HG02840 (cell line): ENCODE data around the gene WDFY3.
"Not testable (repeated sequence)": the region's sequence is repeated elsewhere in the genome, so short reads cannot be mapped to it uniquely, and the experiment has no call there.

Experiments used
- ATAC-seq: cut with Tn5 transposase; IDR thresholded peaks from one replicate; pipeline ENCODE4 v1.9.1; 2021; ENCODE audit warnings: mild to moderate bottlenecking, moderate library complexity, moderate number of reproducible peaks; ENCODE audit not compliant: unreplicated experiment, low FRiP score

WDFY3 gene

GRCh38 chr4:84870398-84871163 lies 95.9 kb downstream of the WDFY3 start:
- no peak for ATAC-seq

- no peak for ATAC-seq
Measured at GRCh38 chr4:84866295-84866694, 100.2 kb downstream of the WDFY3 start.

- ATAC-seq: no peak
Measured at GRCh38 chr4:84865600-84865999, 100.9 kb downstream of the WDFY3 start.

GRCh38 chr4:84862064-84862463 lies 104.4 kb downstream of the WDFY3 start:
- ATAC-seq: no peak

GRCh38 chr4:84857296-84857695 lies 109.2 kb downstream of the WDFY3 start:
- ATAC-seq: no peak

- no peak for ATAC-seq
Measured at GRCh38 chr4:84856468-84857049, 109.9 kb downstream of the WDFY3 start.

- no peak for ATAC-seq
Measured at GRCh38 chr4:84855774-84856173, 110.7 kb downstream of the WDFY3 start.

- no peak for ATAC-seq
Measured at GRCh38 chr4:84852081-84852480, 114.4 kb downstream of the WDFY3 start.

GRCh38 chr4:84849051-84849640 lies 117.3 kb downstream of the WDFY3 start:
- ATAC-seq: no peak

- no peak for ATAC-seq
Measured at GRCh38 chr4:84848432-84848831, 118.1 kb downstream of the WDFY3 start.

- no peak for ATAC-seq
Measured at GRCh38 chr4:84847978-84848377, 118.5 kb downstream of the WDFY3 start.

- ATAC-seq: no peak
Measured at GRCh38 chr4:84846985-84847384, 119.5 kb downstream of the WDFY3 start.

GRCh38 chr4:84841435-84841834 lies 125.1 kb downstream of the WDFY3 start:
- no peak for ATAC-seq

GRCh38 chr4:84837751-84838150 lies 128.7 kb downstream of the WDFY3 start:
- no peak for ATAC-seq

- not testable (repeated sequence) for ATAC-seq
Measured at GRCh38 chr4:84829633-84830032, 136.9 kb downstream of the WDFY3 start.

- ATAC-seq: no peak
Measured at GRCh38 chr4:84826681-84827080, 139.8 kb downstream of the WDFY3 start.

GRCh38 chr4:84825701-84826341 lies 140.7 kb downstream of the WDFY3 start:
- ATAC-seq: no peak

- no peak for ATAC-seq
Measured at GRCh38 chr4:84821064-84821463, 145.4 kb downstream of the WDFY3 start.

GRCh38 chr4:84814094-84814750 lies 152.3 kb downstream of the WDFY3 start:
- no peak for ATAC-seq

- ATAC-seq: no peak
Measured at GRCh38 chr4:84809946-84810345, 156.5 kb downstream of the WDFY3 start.

GRCh38 chr4:84808332-84808731 lies 158.2 kb downstream of the WDFY3 start:
- ATAC-seq: no peak
